H7 (cell line): ENCODE results near the gene NAT10. TPM values are rescaled to one million over a fixed set of nuclear protein-coding genes. Genes with fewer than 3 reads are reported as not detected.
"Not testable (repeated sequence)": the region's sequence is repeated elsewhere in the genome, so short reads cannot be mapped to it uniquely, and the experiment has no call there.

Source experiments
- DNase-seq: peaks from one replicate; pipeline ENCODE4 v3.0.0; 2012
- H3K27me3 ChIP-seq: 2 replicates; pipeline ENCODE4 v1.6.0; 2011; ENCODE audit warnings: mild to moderate bottlenecking, low read length; ENCODE audit not compliant: control insufficient read depth, insufficient read depth
- H3K36me3 ChIP-seq: replicated peaks from 2 replicates; pipeline ENCODE4 v1.5.1; 2011; ENCODE audit warnings: low read length; ENCODE audit not compliant: control insufficient read depth, insufficient read depth
- H3K4me3 ChIP-seq: 2 replicates; pipeline ENCODE4 v1.5.1; 2011; ENCODE audit warnings: low read depth, mild to moderate bottlenecking, control low read depth, low read length, moderate library complexity; ENCODE audit not compliant: insufficient read depth
- total RNA-seq: library from RNA; depleted of rRNA; stranded (reverse); fragments of >200 nt; shearing (Covaris generic); gene quantifications from 2 replicates; pipeline ENCODE4 v1.2.3, GENCODE V29; 2014

The NAT10 gene
- total RNA-seq, 1 experiment from 2014 or later = 55.5 TPM

DNA sequence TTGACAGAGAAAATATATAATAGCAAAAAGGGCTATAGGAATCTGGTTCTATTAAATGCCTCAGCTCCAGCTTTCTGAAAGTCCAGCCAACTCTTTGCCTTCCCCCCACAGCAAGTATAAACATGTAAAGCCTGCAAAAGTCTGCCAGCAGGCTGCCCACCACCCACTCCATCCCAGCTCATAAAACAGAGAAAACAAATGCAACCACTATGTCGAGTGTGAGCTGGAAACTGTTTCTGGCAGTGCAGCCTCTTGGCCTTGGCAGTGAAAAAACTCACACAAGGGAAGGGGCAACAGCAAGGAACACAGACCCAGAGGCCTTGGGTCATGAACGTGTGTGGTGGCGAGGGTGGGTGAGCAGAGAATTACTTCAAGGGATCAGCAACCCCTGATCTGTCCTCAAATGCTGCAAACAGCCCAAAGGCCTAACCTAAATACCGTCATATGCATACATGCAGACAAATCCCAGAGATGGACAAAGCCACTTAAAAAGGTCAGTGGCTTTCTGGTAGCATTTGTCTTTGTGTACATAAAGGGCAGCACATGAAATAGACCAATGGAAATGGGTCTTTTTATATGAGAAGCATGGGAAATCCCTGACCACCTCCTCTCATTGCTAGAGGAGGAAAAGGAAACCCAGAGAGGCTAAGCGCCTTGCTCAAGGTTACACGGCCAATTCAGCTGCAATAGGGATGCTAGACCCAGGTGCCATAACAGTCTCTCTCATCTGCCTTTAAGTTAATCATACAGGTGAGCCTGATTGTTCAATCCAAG lies 74.8 kb downstream of the NAT10 start:
- Histone ChIP-seq H3K4me3 (no peak overlapping the region), H3K36me3 (no peaks in the 10 kb centered on the region), H3K27me3 (no peaks in the 10 kb centered on the region)
- no peak for DNase-seq

DNA sequence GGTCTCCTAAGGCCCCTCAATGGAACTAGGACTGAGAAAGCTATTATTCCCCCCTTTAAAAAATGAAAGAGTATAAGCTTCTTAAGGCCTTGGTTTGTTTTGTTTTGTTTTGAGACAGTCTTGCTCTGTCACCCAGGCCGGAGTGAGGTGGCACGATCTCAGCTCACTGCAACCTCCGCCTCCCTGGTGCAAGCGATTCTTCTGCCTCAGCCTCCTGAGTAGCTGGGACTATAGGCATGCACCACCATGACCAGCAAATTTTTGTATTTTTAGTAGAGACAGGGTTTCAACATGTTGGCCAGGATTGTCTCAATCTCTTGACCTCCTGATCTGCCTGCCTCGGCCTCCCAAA lies 75.4 kb downstream of the NAT10 start:
- not testable (repeated sequence) for DNase-seq, H3K4me3 ChIP-seq, H3K36me3 ChIP-seq, H3K27me3 ChIP-seq

DNA sequence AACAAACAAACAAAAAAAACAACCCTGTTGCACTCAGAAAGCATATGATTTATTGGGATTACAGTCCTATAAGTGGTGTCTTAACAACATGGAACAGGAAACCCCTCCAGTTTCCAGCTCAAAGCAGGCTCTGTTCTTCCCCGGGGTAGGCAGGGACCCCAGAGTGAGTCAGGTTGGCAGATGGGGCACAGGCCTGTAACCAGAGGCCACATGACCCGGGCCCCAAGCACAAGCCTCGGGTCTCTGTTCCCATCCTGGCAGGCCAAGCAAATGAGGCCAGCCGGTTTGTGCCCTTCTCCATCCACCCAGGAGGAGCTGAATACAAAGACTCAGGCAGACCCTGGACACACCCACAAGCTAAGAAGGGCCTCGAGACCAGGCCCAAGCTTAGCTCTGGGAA lies 75.8 kb downstream of the NAT10 start:
- Histone ChIP-seq H3K36me3 (no peaks in the 10 kb centered on the region), H3K4me3 (no peak overlapping the region), H3K27me3 (no peaks in the 10 kb centered on the region)
- DNase-seq = no peak

DNA sequence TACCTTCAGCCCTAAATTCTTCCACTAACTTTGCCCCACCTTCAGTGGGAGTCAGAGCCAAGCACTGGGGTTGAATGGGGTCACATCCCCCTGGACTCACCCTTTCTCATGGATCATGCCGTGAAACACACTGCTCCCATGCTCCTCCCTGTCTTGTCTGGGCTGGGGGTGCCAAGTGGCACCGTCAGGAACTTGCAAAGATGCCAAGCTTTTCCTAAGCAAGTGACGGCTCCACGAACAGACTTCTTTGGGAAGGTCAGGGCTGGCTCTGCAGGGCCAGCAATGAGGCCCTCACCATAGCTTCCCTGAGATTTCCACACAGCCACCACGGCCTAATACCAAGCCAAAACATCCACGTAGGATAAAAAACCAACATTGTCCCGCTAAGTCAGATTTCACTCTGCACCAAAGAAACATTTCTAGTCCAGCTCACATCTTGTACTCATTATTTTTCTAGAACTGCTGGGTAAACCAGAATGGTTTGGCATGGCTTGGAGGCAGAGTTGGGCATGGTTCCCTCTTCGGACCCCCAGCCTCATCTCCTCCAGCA lies 76.5 kb downstream of the NAT10 start:
- H3K4me3 ChIP-seq = no peak overlapping the region
- no peaks in the 10 kb centered on the region for H3K27me3 ChIP-seq
- H3K36me3 ChIP-seq = no peaks in the 10 kb centered on the region
- no peak for DNase-seq

DNA sequence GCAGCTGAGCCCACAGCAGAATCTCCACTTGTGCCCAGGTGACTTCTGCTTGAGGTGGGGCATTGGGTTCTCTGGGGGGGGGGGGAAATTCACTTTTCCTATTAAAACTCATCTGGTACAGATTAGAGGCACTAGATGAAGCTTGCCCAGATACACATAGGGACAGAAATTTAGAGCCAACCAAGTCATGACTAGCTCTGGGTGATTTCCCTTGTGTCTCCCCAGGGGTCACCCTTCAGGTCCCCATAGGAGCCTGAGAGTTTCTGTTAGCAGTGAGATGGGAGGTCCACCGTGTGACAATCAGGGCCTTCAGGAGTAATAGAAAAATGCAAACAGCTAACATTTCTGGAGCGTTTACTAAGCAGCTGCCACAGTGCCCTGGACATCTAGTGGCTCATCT lies 77.0 kb downstream of the NAT10 start:
- no peaks in the 10 kb centered on the region for H3K36me3 ChIP-seq
- H3K4me3 ChIP-seq = no peak overlapping the region
- no peak for DNase-seq
- no peaks in the 10 kb centered on the region for H3K27me3 ChIP-seq

DNA sequence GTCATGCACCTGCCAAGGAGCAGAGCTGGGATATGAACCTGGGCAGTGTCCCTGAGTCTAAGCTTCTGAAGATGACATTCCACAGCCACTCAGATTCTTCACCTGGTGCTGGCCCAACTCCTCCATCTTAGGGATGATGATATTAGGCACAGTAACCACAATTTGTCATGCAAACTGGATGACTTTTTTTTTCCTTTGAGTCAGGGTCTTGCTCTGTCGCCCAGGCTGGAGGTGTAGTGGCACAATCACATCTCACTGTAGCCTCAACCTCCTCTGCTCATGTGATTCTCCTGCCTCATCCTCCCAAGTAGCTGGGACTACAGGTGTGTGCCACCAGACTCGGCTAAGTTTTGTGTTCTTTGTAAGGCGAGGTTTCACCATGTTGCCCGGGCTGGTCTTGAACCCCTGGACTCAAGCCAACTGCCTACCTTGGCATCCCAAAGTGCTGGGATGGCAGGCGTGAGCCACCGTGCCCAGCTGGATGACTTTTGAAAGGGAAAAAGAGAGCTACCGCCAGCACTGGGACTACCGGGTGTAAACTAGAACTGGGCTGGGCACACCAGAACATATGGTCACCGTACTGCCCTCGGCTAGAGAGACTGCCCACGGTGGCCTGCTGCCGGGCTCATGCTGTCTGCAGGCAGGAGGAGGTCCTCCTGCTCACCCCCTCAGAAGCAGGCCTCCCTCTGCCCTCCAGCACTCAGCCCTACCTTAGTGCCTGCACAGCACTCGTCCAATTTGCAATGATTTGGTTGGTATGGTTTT lies 77.7 kb downstream of the NAT10 start:
- no peak overlapping the region for H3K4me3 ChIP-seq
- no peaks in the 10 kb centered on the region for H3K36me3 ChIP-seq
- H3K27me3 ChIP-seq = no peaks in the 10 kb centered on the region
- DNase-seq = no peak

DNA sequence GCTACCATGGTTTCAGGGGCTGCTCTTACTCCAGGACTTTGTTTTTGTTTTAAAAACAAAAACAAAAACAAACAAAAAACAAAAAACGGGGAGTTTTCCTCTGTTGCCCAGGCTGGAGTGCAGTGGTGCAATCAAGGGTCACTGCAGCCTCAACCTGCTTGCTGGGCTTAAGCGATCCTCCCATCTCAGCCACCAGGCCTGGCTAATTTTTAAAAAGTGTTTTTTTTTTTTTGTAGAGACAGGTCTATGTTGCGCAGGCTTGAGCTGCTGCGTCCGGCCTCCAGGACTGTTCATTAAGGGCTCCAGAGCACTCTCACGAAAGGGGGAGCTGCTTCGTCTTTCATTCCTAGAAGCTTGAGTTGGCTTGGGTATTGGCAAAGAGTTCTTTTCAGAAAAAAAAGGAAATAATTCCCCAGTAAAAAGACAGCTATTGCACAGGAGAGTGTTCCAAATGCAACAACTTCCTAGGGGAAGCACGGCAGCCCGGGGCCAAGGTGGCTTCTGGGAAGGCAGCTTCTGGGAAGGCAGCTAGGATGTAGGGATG lies 78.5 kb downstream of the NAT10 start:
- no peak for DNase-seq
- H3K27me3 ChIP-seq = no peaks in the 10 kb centered on the region
- H3K36me3 ChIP-seq = no peaks in the 10 kb centered on the region
- H3K4me3 ChIP-seq = no peak overlapping the region

DNA sequence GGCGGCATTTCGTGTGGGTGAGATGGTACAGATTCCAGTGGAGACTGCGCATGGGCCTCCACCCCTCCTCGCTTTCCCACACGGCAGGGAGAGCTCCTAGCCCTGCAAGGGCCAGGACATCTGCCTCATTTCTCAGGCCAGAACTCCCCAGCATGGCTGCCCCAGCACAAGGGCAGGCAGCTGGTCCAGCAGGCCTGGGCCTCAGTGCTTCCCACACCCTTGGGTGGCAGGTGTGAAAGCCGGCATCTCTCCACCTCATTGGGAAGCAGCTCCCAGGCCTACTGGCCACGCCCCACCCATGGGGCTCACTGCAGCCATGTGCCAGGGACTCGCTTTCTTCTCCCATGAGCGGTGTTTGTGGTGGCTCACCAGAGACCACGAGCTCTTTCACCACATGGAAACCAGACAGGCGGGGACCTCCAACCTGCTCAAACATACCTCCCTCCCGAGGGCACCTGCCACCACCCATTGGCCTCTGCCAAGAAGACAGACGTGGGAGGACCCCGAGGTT lies 79.1 kb downstream of the NAT10 start:
- H3K36me3 ChIP-seq = no peaks in the 10 kb centered on the region
- no peak overlapping the region for H3K4me3 ChIP-seq
- DNase-seq = no peak
- H3K27me3 ChIP-seq = no peaks in the 10 kb centered on the region

DNA sequence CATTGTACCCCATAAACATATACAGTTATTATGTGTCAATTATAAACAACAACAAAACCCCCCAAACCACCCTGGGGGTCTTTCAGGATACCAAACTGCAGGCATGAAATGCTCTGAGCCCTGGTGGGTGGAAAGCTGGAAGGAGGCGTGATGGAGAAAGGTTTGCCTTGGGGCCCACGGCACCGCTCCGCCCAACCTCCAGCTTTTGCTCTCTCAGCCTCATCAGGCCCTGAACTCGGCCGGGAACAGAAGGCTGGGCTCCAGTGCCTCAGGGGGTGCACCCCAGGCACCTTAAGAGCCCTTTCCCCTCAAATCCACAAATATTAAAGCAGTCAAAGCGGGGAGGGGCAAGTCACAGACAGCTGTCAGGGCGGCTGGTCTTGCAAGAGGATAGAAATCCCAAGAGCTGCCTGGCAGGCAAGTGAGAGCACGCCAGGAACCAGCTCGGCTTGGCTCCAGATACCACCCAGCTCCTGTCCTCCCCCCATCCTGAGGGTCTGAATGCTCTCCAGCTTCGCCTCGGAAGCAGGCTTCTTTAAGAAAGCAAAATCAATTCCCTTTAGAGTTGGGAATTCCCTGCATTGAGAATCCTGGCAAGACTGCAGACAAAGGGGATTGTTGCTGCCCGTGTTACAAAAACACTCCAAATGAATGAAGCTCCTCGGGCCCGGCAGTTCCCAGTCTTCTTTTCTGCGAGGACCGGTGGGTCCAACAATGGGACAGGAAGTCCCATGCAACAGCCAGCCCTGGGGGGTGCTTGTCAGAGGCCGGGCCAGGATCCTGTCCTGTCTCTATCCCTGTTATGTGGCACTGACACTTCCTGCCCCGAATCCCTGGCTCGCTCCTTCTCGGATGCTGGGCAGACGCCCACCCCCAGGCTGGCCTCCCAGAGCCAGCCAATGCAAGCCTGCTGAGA lies 80.8 kb downstream of the NAT10 start:
- peak; percentile 82 for DNase-seq
- Histone ChIP-seq H3K36me3 (no peaks in the 10 kb centered on the region), H3K4me3 (no peak overlapping the region), H3K27me3 (no peaks in the 10 kb centered on the region)

DNA sequence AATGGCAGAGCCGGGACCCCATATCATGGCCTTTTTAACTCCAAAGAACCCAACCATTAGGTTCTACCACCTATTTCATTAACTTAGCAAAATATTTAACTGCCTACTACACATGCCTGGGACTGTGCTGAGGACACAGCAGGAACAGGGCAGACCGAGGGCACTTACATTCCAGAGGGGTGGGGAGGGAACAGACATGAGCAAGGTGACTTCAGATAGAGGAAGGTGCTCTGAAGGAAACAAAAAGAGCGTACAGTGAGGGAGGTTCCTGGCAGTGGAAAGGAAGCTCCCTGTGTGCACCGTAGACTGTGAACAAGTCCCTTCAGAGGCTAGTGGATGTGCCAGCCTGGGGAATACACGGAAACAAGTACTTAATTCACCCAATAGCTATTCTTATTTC lies 82.8 kb downstream of the NAT10 start:
- Histone ChIP-seq H3K4me3 (no peak overlapping the region), H3K36me3 (no peaks in the 10 kb centered on the region), H3K27me3 (no peaks in the 10 kb centered on the region)
- DNase-seq = peak; percentile 74

DNA sequence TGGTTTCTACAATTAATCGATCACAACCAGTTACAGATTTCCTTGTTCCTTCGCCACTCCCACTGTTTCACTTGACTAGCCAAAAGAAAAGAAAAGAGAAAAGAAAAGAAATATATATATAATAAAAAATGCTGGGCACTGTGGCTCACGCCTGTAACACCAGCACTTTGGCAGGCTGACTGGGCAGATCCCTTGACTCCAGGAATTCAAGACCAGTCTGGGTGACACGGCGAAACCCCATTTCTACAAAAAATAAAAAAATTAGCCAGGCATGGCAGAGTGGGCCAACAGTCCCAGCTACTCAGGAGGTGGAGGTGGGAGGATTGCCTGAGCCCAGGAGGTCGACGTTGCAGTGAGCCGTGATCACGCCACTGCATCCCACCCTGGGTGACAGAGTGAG lies 83.8 kb downstream of the NAT10 start:
- no peaks in the 10 kb centered on the region for H3K36me3 ChIP-seq

DNA sequence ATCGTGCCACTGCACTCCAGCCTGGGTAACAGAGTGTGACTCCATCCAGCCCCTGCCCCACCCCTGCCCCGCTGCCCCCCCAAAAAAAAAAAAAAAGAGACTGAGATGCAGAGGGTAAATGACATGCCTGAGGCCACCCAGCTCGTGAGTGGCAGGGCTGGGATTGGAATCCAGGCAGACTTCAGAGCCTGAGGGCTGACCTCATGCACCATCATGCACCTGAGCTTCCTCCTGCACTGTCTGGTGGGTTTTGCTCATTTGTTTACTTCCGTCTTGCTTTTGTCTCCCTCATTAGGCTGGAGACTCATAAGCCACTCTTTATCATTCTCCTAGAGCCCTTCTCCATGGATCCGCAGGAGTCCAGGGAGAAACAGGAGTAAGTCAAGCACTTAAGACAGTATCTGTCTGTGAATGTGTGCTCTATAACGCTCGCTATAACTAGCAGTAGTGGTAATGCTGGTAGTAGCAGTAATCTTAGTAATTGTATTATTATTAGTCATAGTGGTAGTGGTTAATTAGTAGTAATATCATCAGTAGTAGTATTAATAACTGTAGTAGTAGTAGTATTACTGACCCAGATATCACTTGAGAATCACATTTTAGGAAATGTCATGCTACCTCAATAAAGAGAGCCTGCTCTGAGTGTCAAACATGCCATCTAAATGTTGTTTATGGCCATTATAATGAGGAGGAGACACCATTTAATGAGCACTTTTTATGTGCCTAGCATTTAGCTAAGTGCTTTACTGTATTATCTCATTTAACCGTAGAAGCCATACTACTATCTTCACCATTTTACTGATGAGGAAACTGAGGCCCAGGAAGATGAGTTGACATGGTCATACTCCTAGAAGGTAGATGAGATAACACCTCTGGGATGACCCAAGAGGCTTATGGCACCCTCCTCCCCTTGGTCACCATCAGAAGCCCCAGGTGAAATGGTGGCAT lies 85.0 kb downstream of the NAT10 start:
- no peaks in the 10 kb centered on the region for H3K36me3 ChIP-seq
- no peak overlapping the region for H3K4me3 ChIP-seq
- no peaks in the 10 kb centered on the region for H3K27me3 ChIP-seq
- no peak for DNase-seq

More for the DNA sequence above, 83.8 kb downstream of the NAT10 start:
- H3K27me3 ChIP-seq = no peaks in the 10 kb centered on the region
- no peak overlapping the region for H3K4me3 ChIP-seq
- DNase-seq = no peak

DNA sequence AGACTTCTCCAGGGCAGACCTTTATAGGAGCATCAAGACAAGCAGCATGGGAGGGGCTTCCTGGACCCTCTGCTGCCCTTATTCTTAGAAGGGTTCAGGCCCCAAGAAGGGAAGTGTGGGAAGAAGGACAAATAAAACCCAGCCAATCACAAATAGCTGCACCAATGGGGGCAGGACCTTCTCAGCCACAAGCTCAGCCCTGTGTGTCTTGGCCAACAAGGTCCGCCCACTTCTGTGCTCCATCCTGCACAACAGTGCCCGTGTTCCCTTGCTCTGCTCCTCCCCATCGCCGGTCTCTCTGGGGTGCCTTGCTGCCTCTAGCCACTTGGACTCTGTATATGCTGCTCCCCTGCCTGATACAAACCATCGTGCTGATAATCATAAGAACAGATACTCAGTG lies 86.1 kb downstream of the NAT10 start:
- Histone ChIP-seq H3K27me3 (no peaks in the 10 kb centered on the region), H3K36me3 (no peaks in the 10 kb centered on the region), H3K4me3 (no peak overlapping the region)
- DNase-seq = peak; percentile 66
